NCI-H1105 treated with DMSO at 0.1 percent for 48 hours (cell line): ENCODE data around the gene UBE2L3.
"Not testable (repeated sequence)": the region's sequence is repeated elsewhere in the genome, so short reads cannot be mapped to it uniquely, and the experiment has no call there.

Experiments used
- DNase-seq: peaks from one replicate; lab custom pipeline; 2025; lab: John Stamatoyannopoulos, UW

UBE2L3 gene

GRCh38 chr22:21626735-21627469 is 59.4 kb downstream of the UBE2L3 start:
- no peak for DNase-seq

DNA sequence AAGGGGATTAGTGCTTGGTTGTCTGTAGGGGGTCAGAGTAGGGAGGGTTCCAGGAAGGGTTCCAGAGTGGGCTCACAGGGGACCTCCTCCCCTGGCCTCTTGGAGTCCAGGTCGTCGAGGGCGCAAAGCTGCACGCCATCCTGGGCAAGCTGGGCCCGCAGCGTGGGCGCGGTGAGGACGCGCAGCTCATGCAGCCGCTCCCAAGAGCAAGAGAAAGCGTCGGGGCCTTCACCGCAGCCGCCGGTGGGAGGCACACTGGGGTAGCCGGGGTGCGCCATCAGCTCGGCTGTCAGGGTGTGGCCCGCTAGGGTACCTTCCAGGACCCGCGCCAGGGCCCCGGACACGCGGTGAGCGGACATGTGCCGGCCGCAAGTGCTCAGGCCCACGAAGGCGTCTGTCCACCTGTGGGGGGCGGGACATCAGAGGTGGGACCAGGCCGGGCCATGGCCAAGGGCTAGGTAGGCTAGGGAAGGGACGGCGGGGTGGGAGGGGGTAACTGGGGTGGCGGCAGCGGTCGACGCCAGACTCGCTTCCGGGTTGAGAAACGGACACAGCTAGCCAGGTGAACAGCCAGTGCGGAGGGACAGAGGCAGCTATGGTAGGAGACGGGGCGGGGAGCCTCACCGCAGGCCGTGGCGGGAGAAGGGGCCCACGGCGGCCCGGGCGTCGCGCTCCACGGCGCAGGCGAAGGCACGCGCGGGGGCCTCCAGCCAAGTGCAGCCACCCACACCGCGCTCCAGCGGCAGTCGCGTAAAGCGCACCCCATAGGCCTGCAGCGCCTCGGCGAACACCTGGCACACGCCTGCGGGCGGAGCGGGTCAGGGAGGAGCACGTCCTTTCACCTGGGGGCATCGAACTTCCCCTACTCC is 61.1 kb downstream of the UBE2L3 start:
- DNase-seq: no peak

DNA sequence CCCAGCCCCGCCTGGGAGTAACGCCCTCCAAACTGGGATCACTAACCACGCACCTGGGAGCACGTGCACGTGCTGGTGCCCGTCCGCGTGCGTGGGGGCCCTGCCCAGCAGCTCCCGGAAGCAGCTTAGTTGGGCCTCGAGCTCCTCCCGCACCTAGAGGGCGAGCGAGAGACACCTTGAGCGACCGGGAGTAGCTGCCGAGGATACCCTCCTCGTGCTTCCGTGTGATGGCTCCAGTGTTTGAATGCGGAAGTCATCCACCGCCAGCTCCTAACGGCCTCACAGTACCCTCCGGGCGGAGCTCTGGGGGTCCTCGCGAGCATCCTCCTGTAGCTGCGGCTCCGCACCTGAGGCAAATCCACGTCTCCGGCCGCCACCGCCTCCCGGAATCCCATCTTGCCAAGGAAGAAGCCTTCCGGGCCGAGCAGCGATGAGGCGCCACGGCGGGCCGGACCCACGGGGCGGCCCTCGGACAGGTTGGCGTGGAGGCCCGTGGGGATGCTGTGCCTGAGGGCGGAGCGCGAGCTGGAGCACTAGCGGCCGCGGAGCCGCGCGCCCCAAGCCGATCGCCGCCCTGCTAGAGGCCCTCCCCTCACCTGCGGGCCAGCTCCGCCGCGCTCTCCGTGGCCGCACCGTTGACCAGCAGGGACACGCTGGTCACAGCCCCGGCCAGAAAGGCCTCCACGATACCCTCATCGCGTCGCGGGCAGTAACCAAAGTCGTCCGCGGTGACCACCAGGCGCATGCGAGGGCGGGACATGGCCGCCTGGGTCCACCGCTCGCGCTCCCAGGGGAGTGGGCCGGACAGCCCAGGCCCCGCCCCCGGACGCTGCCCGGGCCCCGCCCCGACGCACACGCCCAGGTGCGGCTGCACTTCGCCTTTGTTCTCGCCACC is 62.0 kb downstream of the UBE2L3 start, which contains the start of gene YDJC:
Gene YDJC, minus strand, starts transcription at position 768 of the 895 bp plus-strand sequence. Its CDS starts 8 bp downstream, at position 760.
- DNase-seq: peak; percentile 88

GRCh38 chr22:21631025-21631424 is 63.5 kb downstream of the UBE2L3 start:
- no peak for DNase-seq

DNA sequence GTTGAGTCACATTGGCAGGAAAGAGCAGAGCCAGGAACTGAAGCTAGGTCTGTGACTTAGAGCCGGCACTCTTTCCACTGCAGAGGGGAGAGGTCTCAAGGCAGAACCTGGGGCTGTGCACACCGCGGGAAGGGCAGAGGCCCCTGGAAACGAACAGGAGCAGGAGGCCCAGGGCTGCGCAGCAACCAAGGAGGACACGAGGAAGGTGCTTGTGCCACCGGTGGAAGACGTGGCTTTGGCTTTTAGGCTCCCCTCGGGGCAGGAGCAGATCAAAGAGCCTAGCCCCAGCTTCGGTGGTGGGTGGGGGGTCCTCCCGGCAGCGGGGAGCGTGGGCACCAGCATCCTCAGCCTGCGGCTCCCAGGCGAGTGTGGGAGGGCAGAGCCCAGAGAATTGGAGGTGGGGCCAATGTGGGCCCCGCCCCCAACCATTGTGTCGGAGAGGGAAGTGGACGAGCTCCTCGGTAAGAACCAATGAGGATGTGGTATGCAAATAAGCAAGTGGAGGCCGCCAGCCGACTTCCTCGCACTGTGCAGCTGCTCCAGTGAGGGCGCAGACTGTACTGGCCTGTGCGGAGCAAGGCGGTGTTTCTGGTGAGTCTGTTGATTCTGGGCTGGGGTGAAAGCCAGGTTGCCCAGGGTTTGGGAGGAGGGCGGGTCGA is 64.9 kb downstream of the UBE2L3 start, which contains the start of gene CCDC116:
Gene CCDC116, plus strand, starts transcription at position 524 of the 659 bp plus-strand sequence. CDS start 422 bp downstream, outside the sequence.
- no peak for DNase-seq

DNA sequence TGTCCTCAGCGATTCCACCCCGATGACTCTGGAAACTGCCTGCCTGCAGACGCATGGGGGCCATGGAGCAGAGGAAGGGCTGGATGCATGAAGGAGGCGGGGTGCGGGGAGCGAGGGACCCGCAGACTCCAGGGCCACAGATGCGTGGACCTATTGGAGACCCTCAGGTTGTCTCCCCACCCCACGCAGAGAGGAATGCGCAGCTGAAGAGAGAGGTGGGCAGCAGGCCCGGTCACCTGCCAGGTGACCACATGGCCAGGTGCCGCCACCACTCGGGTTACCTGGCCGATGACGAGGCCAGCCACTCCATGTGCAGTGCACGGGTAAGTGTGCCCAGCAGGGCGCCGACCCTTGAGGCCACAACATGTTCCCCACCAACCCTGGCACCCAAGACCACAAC is 65.4 kb downstream of the UBE2L3 start:
- no peak for DNase-seq

DNA sequence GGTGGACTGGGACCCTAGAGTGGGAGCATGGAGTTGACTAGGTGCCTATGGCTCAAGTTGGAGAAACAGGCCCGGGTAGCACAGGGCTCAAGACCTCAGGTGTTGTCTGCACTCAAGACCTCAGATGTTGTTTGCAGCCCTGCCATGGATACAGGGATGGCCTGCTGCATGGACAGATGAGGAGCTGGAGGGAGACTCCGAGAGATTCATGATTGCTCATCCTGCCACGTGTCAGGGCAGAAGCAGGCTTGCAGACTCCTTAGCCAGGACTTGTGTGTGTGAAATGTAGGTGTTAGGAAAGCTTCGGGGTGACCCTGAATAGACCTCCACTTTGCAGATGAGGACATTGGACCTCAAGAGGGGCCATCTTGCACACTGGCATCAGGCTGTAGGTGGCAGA is 66.0 kb downstream of the UBE2L3 start:
- no peak for DNase-seq

GRCh38 chr22:21634081-21634480 is 66.6 kb downstream of the UBE2L3 start:
- no peak for DNase-seq

- no peak for DNase-seq
Measured at GRCh38 chr22:21634844-21635243, 67.3 kb downstream of the UBE2L3 start.

- no peak for DNase-seq
Measured at GRCh38 chr22:21635771-21636510, 68.4 kb downstream of the UBE2L3 start.

- DNase-seq: no peak
Measured at GRCh38 chr22:21636629-21637218, 69.2 kb downstream of the UBE2L3 start.

DNA sequence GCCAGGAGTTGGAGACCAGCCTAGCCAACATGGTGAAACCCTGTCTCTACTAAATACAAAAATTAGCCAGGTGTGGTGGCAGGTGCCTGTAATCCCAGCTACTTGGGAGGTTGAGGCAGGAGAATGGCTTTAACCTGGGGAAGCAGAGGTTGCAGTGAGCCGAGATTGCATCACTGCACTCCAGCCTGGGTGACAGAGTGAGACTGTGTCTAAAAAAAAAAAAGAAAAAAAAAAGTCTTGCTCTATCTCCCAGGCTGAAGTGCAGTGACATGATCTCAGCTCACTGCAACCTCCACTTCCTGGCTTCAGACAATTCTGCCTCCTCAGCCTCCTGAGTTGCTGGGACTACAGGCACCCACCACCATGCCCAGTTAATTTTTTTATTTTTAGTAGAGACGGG is 69.9 kb downstream of the UBE2L3 start:
- DNase-seq: not testable (repeated sequence)

GRCh38 chr22:21639359-21639758 is 71.8 kb downstream of the UBE2L3 start:
- DNase-seq: no peak

- no peak for DNase-seq
Measured at GRCh38 chr22:21640810-21641209, 73.3 kb downstream of the UBE2L3 start.

GRCh38 chr22:21641417-21641788 is 73.9 kb downstream of the UBE2L3 start:
- DNase-seq: peak; percentile 7

DNA sequence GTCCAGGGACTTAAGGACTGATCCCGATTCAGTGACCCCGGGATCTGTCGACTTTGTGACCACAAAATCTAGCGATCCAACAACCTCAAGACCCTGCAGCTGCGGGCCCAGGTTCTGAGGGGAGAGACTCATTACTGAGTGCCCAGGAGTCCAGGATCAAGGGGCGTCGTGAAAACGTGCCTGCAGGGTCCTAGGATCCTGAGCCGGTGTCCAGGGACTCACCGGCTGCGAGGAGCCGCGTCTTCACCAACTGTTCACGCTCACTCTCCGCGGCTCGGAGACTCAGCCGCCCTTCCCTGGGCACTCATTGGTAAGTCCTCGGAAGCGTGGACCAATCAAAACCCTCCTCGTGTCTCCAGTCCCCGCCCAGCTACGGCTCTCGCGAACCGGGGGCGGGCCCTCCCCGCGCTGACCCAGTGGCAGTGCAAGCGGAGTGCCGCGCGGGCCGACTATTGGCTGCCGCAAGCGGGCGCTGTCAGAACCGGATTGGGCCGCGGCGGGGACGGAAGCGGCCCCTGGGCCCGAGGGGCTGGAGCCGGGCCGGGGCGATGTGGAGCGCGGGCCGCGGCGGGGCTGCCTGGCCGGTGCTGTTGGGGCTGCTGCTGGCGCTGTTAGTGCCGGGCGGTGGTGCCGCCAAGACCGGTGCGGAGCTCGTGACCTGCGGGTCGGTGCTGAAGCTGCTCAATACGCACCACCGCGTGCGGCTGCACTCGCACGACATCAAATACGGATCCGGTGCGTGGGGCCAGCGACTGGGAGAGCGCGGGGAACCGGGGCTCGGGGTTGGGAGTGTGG is 74.5 kb downstream of the UBE2L3 start, which contains the start of gene SDF2L1:
Gene SDF2L1, plus strand, starts transcription at position 514 of the 795 bp plus-strand sequence. Its CDS starts 35 bp downstream, at position 549.
- DNase-seq: peak; percentile 94

DNA sequence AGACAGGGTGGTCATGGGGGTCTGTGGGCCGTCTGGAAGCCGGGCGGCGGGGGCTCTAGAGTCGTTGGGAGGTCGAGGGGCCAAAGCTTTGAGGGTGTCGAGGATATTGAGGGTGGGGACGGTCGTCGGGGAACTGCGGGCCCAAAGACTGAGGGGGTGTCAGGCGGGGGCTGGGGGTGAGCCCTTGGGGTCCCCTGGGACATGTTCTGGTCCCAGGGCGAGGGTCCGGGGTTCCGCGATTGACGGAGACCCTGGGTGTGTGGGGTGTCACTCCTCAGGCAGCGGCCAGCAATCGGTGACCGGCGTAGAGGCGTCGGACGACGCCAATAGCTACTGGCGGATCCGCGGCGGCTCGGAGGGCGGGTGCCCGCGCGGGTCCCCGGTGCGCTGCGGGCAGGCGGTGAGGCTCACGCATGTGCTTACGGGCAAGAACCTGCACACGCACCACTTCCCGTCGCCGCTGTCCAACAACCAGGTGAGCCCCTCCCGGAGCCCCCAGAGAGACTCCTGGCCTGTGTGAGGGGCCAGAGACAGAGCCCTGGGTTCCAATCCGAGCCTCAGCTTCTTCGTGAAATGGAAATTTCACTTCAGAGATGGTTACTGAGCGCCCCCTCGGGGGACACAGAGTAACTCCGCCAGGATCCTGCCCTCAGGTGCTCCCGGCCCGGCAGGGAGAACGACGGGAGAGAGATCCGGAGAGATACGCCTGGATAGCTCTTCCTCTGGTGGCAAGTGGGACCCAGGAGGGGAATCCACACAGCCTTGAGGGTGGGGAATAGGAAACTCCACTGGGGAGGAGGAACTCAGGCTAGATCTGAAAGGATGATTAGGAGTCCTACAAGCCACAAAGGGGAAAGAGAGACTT is 75.3 kb downstream of the UBE2L3 start:
- peak; percentile 61 for DNase-seq
